Stimulated activated CD4-positive, alpha-beta T cell treated with anti-CD3 and anti-CD28 coated beads, Interleukin-2, amount 100 ng/mL, for 48 hours (primary cell): ENCODE results near the gene SLC25A29.
"Not testable (repeated sequence)": the region's sequence is repeated elsewhere in the genome, so short reads cannot be mapped to it uniquely, and the experiment has no call there.

Experiments used
- DNase-seq, 2 donors: peaks; one replicate each; pipeline ENCODE4 v3.0.0-alpha.2; 2020

SLC25A29 gene

GRCh38 chr14:100292776-100293461 lies 13.3 kb downstream of the SLC25A29 start:
- no peak for DNase-seq

GRCh38 chr14:100292301-100292775 lies 13.9 kb downstream of the SLC25A29 start:
- no peak for DNase-seq

- DNase-seq: no peak
These were observed 14.8 kb downstream of the SLC25A29 start for GRCh38 chr14:100291305-100292075.

DNA sequence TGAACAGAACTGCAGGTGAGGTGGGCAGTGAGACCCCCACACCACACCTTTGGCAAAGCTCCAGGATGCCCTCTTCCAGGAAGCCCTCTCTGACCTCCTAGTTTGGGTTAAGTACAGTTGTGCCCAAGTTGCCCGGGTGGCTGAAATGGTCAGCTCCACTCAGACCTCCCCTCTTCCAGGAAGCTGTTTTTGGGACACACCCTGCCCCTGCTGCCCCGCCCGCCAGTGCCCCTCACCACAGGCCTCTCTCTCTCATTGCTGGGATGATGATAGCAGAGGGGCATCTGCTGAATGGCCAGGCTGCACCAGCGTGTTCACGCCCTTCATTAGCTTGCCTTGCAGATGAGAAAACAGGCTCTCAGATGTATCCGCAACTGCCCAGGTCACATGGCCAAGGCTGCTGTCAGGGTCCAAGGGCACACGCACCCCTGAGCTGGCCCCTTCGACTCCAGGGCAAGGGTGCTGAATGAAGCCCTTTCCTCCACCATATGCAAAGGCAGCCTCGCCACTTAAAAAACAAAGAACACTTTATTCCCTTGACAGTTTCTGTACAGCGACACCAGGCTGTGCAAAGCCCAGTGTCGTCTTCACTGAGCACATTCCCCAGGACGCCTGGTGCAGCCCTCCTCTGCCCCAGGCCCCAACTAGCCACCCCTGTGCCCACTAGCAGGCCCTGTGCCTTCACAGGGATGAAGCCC lies 15.5 kb downstream of the SLC25A29 start:
- no peak for DNase-seq

DNA sequence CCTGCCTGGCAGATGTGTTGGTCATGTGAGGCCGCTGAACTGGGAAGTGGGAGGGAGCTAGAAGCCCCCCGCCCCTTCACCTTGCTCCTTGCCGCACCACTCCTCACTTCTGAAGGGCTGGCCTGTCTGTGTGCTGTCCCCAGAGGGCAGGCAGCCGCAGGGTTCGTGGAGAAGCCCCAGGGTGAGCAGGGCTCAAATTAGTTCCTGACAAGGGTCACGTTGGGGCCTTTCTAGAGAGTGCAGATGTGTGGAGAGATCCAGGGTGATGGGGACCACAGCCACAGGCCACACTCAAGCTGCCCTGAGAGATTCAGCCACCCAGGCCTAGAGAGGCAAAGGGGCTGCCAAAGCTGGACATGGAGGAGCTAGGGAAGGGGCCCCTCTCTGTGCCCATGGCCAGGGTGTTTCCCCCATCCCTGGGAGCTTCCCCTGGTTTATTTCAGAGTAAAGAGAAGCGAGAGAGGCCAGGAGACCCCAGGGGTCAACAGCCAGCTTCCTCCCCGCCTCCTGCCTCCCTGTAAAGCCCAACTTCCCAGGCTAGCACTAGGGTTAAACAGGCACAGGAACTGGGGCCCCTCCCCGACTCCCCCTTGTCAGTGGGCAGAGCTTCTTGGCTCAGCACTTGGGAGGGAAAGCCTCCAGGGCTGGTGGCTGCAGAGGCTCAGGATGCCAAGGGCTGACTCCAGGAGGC lies 16.2 kb downstream of the SLC25A29 start:
- no peak for DNase-seq

DNA sequence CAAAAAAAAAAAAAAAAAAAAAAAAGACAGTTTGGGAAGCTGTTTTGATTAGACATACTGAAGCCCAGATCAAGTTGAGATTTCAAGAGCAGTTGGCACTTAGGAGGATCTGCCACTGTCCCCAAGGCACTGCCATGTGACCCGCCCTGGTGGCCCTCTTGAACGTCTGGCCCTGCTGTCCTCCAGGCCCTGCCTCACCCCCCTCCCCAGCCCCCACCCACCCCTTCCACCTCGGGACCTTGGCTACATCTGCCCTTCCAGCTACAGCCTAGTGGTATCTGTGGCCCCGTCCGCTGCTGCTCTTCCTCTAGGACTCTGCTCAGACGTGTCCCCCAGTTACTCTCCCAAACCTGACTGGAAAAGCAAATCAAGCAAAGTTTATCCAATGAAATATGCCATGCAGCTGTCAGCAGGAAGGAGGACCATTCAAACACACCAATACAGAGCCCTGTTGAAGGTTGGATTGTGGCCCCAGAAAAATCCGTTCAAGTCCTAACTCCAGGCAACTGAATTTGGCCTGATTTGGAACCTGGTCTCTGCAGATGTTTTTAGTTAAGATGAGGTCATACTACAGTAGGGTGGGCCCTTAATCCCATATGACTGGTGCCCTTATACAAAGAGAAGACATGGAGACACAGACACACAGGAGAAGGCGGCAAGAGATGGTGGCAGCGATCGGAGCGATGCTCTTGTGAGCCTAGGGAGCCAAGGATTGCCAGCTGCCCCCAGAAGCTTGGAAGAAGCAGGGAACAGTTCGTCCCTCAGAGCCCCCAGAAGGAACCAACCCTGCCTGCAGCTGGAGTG lies 17.7 kb downstream of the SLC25A29 start:
- no peak for DNase-seq

DNA sequence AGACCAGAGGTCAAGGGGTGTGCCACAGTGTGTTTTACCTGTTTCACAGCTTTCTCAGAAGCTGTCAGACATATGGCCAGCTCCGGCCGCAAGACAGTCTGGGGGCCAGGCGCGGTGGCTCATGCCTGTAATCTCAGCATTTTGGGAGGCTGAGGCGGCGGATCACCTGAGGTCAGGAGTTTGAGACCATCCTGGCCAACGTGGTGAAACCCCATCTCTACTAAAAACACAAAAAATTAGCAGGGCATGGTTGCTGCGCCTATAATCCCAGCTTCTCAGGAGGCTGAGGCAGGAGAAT lies 18.3 kb downstream of the SLC25A29 start:
- not testable (repeated sequence) for DNase-seq

GRCh38 chr14:100287202-100287997 lies 18.8 kb downstream of the SLC25A29 start:
- DNase-seq: no peak

GRCh38 chr14:100286484-100287191 lies 19.6 kb downstream of the SLC25A29 start:
- DNase-seq: no peak

DNA sequence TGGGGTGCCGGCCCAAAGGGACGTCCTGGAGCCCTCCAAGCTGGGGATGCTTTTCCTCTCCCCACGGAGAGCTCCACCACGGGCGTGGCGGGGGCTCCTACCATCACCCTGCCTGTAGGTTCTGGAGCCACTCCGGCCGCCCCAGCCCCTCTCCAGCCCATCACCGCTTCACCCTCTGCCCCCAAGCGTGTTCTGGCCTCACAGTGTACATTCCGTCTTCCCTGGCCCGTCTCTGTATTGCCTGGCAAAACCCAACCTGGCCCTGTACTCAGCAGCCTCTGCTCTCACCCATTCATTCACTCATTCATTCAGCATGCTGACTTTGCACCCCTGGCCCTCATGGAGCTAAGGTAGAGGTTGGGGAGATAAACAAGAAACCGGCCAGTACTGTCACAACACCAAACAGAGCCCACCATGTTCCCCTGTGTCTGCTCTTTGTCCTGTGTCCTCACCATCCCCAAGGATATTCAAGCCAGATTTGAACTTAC lies 20.3 kb downstream of the SLC25A29 start:
- DNase-seq: no peak

- peak; percentile 77 to 86 for DNase-seq
These were observed 21.0 kb downstream of the SLC25A29 start for GRCh38 chr14:100285021-100285912.

DNA sequence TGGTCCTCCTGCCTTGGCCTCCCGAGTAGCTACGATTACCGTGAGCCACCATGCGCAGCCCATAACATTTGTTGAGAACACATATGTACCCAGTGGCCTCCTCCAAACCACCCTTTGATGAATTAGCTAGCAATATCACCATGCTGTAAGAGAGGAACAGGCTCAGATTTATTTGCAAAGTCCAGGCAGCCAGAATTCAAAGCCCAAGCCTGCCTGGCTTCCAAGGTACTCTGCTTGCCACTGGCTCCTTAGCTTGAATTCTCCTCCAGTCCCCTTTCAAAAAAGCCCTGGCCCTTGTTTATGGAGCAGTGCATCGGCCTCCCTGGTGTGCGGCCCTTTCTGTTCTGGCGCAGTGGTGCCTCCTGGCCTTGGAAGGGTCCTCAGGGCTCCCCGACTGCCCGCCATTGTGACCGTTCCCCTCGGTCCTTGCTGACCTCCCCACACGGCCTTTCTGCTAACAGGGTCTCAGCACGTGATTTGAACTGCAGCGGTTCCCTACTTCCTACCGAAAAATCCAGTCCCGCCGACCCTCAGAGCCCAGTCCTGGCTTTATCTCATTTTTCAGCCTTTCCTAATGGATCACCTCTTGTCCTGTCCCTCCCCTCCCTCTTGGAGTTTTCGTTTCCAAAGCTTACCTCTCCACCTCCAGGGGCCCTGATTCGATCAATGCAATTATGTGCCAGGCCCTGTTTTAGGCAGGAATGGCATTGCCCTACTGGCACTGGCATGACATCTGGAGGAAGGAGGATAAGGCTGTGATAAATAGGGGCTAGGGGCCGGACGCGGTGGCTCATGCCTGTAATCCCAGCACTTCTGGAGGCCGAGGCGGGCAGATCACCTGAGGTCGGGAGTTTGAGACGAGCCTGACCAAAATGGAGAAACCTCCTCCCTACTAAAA lies 22.0 kb downstream of the SLC25A29 start:
- no peak for DNase-seq

GRCh38 chr14:100283436-100283835 lies 22.8 kb downstream of the SLC25A29 start:
- DNase-seq: not testable (repeated sequence)

- no peak for DNase-seq
These were observed 23.4 kb downstream of the SLC25A29 start for GRCh38 chr14:100282766-100283419.

DNA sequence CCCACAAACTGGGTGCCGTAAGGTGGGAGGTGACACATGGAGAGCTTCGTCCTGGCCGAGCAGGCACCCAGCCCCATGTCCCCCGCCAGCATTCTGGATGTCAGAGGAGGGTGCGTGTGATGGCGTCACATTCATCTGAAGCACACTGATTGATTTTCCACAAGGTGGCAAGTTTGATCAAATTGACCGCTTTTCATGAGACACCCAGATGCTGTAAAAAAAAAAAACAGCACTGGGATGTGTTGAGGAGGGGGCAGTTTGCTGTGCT lies 24.2 kb downstream of the SLC25A29 start:
- DNase-seq: no peak

DNA sequence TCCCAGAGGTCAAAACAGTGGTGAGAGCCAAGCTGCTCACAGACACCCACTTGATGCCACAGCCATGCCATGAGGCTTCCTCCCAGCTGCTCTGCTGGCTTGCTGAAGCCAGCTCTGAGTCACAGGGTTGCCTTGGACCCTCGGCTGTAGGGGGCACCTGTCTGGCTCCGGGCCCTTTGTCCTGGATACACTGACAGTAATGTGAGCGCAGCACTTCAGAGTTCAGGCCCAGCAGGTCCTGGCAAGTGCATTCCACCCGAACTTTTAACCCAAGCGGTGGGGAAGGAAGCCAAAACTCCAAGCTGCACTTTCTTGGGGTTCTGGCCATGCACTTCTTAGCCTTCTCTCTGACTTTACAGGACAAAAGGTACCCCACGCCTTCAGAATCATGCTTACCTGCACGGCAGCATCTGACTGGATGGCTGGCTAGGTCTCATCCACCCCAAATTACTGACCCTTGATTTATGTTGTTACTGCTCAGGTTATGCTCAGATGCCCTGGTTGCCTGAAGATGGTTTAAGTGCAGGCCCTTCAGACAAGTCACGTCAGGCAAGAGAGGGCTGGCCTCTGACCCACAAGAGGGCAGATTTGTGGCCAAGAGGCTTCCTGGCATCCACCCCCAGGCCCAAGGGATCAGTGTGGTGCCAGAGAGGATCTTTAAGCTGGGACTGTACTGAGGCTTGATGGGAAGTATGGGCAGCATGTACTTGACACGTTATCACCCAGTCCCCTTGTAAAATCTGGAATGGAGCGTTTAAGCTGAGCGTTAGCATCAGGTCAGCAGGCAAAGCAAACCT lies 24.8 kb downstream of the SLC25A29 start:
- no peak for DNase-seq

GRCh38 chr14:100279563-100279962 lies 26.7 kb downstream of the SLC25A29 start:
- DNase-seq: no peak
